GM18907 (cell line): ENCODE measurements around the gene RSPO3.
"Not testable (repeated sequence)": the region's sequence is repeated elsewhere in the genome, so short reads cannot be mapped to it uniquely, and the experiment has no call there.

Experiments used
- ATAC-seq: cut with Tn5 transposase; IDR thresholded peaks from one replicate; pipeline ENCODE4 v1.9.1; 2021; ENCODE audit warnings: mild to moderate bottlenecking, moderate library complexity; ENCODE audit not compliant: unreplicated experiment

The RSPO3 gene, protein sequence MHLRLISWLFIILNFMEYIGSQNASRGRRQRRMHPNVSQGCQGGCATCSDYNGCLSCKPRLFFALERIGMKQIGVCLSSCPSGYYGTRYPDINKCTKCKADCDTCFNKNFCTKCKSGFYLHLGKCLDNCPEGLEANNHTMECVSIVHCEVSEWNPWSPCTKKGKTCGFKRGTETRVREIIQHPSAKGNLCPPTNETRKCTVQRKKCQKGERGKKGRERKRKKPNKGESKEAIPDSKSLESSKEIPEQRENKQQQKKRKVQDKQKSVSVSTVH

GRCh38 chr6:127118298-127119101, at the start of gene RSPO3:
TSS of gene RSPO3 (plus strand) at chr6:127118671. CDS start at chr6:127119193, 522 bp downstream.
- ATAC-seq, result peak; percentile 35

DNA sequence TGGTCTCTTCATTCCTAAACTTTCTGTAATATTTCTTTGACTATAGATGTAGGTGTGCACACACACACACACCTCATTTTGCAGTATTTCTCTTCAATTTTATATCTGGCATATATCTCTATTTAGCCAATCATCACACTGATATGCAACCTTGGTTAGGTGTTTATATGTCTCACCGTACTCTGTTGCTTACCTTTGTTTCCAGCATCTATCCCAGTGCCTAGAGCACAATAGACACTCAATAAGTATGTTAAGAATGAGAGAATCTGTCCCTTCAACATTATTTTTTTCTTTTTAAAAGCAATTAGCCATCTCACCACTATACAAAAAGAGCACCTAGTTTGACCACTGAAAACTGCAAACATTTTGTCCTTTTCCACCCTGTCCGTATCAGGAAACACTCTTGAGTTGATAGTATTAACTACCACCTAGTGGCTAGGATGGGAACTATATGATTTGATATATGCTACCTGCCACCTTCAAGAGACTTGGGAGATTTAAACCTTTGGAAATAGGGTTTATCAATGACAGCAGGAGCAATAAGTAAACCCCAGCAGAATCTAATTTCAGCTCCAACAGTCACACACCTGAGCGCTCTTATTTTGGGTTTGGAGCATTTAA, 48.7 kb upstream of the RSPO3 start:
- peak; percentile 58 for ATAC-seq

- ATAC-seq, result peak; percentile 91
These were observed 45.2 kb upstream of the RSPO3 start for GRCh38 chr6:127073222-127073621.

DNA sequence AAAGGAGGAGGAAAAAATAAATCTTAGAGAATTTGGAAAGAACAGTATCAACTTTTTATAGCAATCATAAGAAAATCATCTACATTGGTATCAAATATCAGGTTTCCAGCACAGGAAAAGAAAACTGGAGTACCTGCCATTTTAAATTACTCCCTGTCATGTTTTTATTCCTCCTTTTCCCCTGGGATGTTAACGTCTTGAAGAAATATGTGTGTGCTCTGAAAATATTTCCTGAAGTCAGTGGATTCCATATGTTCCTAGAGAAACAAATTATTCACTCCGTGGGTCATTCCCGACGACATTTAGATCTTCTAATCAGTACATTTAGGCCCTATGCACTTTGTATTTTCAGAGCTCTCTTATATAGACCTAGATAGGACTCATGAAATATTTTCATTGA, 42.0 kb upstream of the RSPO3 start:
- ATAC-seq, result no peak

- no peak for ATAC-seq
These were observed 40.6 kb upstream of the RSPO3 start for GRCh38 chr6:127077886-127078285.

DNA sequence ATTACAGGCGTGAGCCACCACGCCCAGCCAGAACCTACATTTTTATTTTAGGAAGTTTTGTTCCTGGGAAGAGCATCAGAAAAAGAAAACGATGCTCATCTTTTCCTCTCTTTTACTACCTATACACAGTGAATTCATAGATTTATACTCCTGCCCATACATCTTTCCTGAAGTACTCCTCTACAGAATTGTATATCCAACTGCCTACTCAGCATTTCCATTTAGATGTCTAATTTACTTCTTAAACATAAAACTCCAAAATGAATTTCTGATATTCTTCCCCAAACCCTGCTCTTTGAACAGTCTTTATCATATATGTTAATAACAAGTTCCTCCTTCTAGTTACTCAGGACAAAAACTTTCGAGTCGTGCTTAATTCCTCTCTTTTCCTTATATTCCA, 39.8 kb upstream of the RSPO3 start:
- ATAC-seq, result no peak

DNA sequence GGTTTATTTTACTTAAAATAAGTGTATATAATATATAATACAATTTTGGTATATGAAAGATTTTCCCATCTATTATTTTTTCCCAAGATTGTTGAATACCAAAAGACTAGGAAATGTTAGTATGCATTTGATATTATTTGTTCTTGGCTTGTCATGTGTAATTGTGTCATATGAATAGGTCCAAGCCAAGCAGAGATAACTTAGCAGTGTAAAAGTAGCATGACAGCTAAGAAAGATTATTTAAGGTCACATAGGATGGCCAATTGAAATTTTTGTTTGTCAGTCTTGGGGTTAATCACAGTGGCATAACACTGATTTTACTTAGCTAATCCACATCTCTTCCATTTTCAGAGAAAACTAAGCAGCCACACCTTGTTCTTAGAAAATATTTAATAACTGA, 38.8 kb upstream of the RSPO3 start:
- ATAC-seq, result no peak

DNA sequence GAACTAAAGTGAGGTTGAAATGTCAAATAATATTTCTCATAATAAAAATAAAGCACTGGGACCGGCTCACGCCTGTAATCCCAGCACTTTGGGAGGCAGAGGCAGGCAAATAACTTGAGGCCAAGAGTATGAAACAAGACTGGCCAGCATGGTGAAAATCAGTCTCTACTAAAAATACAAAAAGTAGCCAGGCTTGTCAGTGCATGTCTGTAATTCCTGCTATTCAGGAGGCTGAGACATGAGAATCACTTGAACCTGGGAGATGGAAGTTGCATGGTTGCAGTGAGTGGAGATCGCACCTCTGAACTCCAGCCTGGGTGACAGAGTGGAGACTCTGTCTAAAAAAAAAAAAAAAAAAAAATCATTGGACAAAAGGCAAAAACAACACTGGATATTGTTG, 38.4 kb upstream of the RSPO3 start:
- ATAC-seq, result no peak

DNA sequence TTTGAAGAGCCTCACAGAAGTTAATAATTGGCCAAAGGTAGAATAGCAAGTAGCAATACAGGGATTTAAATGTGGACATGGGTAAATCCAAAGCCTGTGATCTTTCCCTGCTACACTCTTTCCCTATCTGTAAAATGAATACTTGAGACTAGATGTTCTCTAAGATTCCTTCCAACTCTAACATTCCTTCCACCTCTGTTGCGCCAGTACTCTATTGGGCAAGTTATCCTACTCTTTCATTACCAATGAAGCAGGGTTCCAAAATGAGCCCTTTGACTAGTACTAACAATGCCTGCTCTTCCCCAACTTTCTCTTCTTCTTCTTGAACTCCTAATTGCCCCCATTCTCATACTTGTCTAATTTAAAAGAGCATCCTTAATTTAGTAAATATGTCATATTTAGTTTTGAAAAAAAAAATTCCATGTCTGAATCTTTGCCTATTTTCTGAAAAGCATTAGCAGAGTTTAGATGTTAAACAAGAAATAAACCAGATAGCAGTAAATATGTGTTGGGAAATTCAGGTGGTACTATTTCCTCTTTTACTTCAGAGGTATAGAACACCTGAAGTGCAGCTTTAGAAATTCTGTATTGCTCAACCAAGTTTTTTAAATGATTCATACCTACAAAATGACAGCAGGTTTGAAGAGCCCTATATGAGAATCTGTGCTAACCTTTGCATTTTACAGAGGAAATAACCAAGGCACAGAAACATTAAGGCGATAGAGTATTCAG, 35.1 kb upstream of the RSPO3 start:
- no peak for ATAC-seq

- no peak for ATAC-seq
These were observed 34.5 kb upstream of the RSPO3 start for GRCh38 chr6:127083963-127084310.

DNA sequence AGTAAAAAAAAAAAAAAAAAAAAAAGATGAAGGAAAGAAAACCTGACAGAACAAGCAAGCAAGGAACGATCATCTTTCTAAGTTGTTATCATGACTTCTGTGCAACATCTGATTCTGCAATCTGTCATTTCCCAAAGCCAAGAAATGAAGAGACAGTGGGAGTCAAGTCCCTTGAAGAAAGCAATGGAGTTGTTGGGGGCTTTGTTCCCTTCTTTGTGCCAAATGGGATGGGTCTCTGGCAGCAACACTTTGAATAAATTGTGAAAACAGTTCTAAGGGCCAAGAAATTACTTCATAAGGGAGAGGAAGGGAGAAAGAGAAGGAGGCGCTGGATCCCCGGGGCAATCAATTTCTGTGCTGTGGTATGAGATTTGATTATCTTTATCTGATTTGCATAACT, 33.3 kb upstream of the RSPO3 start:
- no peak for ATAC-seq

GRCh38 chr6:127090051-127090450, 28.4 kb upstream of the RSPO3 start:
- ATAC-seq, result no peak

DNA sequence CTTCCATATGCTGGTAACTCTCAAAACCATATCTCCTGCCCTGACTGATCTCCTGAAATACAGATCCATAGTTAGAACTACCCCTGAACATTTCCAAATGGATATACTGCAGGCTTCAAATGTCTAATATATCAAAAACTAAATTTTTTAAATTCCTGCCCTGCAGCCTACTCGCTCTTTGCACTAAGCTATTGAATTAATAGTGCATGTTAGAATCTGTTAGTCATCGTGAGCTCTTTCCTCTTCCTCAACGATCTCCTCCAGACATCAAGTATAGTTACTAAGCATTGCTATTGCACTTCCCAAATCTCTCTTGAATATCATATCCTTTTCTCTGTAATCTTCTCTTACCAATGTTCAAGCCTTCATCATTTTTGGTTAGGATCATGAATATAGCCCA, 26.0 kb upstream of the RSPO3 start:
- ATAC-seq, result no peak

- no peak for ATAC-seq
These were observed 23.7 kb upstream of the RSPO3 start for GRCh38 chr6:127094791-127095190.

- no peak for ATAC-seq
These were observed 22.3 kb upstream of the RSPO3 start for GRCh38 chr6:127096167-127096566.

- not testable (repeated sequence) for ATAC-seq
These were observed 21.0 kb upstream of the RSPO3 start for GRCh38 chr6:127097442-127097841.

DNA sequence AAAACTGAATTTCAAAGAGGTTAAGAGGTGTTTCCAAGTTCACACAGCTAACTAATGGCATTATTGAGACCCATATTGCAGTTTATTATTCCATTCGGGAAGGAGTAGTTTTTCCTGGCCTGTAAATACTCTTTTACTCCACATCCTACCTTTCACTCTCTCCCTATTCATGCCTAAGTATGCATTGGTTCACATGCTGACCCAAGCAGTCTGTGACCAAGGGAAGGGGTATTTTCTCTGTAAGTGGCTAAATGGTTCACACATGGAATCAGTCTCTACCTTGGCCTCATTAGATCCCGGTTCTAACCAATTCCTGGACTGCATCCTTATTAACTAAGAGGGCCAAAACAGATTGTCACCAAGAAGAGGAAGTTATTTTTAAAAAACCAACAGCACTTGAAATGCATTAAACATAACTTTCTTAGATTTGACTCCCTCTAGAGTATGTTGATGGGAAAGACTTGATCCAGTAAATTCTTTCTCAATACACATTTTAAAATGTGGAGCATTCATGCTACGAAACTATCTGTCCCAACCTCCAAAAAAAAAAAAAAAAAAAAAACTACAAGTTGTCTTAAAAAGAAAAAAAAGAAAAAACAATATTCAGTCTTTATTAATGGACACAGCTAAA, 17.8 kb upstream of the RSPO3 start:
- peak; percentile 44 for ATAC-seq

DNA sequence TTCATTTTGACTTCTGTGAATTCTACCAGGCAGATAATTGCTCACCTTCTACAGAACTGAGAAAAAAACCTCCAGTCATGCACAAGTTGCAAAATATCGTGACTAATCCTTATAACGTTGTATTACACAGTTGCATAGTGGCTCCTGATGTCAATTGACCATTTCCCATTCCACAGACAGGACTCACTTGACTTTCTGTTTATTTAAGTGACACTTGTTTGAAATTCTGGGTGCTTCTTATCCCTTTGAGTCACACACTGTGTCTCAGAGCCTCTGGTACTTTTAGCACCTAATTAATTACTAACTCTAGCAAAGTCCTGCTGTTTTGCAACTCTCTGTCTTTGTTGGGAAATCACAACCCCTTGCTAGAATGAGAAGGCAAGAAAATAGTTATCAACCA, 16.2 kb upstream of the RSPO3 start:
- ATAC-seq, result no peak

- ATAC-seq, result no peak
These were observed 15.6 kb upstream of the RSPO3 start for GRCh38 chr6:127102859-127103258.

DNA sequence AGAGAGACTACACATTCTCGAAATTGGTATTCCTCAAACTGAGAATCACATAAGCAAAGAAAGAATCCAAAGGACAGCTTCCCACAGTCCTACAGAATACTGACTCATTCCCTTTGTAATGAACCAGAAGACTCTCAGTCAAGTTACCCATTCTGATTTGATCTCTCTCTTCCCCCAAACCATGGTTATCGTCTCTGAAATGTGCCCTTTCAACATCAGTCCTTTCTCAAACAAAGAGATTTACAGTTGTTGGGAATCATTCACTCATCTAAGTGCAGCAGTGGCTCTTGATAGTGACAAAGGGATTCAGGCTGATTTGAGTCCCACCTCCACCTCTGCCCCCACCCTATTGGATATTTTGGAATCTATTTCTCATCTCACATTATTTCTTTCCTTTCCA, 15.0 kb upstream of the RSPO3 start:
- no peak for ATAC-seq

GRCh38 chr6:127107916-127108315, 10.6 kb upstream of the RSPO3 start:
- ATAC-seq, result no peak
